WERI-Rb-1 (cell line): ENCODE measurements around the gene CAPS.
"Not testable (repeated sequence)": the region's sequence is repeated elsewhere in the genome, so short reads cannot be mapped to it uniquely, and the experiment has no call there.

Experiments
- DNase-seq: peaks from one replicate; pipeline ENCODE4 v3.0.0-alpha.2; 2020
- H3K27ac ChIP-seq: fragments of 250-450 bp; sonication (Bioruptor Pico); 2 replicates; pipeline ENCODE4 v1.5.1; 2020; ENCODE audit warnings: mild to moderate bottlenecking, moderate library complexity
- H3K27me3 ChIP-seq: fragments of 250-450 bp; sonication (Bioruptor Pico); 2 replicates; pipeline ENCODE4 v1.5.1; 2021; ENCODE audit warnings: mild to moderate bottlenecking, low read depth, moderate library complexity; ENCODE audit not compliant: insufficient read depth, severe bottlenecking
- H3K36me3 ChIP-seq: fragments of 250-450 bp; sonication (Bioruptor Pico); 2 replicates; pipeline ENCODE4 v1.5.1; 2020; ENCODE audit warnings: mild to moderate bottlenecking, moderate library complexity
- H3K4me3 ChIP-seq: 2 replicates; pipeline ENCODE4 v1.5.1; 2011; ENCODE audit warnings: low read depth, mild to moderate bottlenecking, control low read depth, low read length
- H3K9me3 ChIP-seq: fragments of 250-450 bp; sonication (Bioruptor Pico); 2 replicates; pipeline ENCODE4 v1.5.1; 2021; ENCODE audit warnings: mild to moderate bottlenecking, moderate library complexity; ENCODE audit not compliant: severe bottlenecking
- CTCF ChIP-seq: IDR thresholded peaks from 2 replicates; pipeline ENCODE4 v1.5.1; 2011; ENCODE audit warnings: low read depth, mild to moderate bottlenecking, control low read depth, inconsistent platforms, low read length

Gene CAPS

GRCh38 chr19:5961969-5962945 is 48.2 kb downstream of the CAPS start:
- no peak for DNase-seq
- no peak for TF ChIP-seq CTCF
- Histone ChIP-seq H3K9me3 (no peaks in the 10 kb centered on the region), H3K27ac (no peak overlapping the region), H3K36me3 (peaks cover 28% of the 10 kb centered on the region), H3K4me3 (no peak overlapping the region), H3K27me3 (no peaks in the 10 kb centered on the region)

GRCh38 chr19:5963259-5963658 is 49.2 kb downstream of the CAPS start:
- DNase-seq = peak; percentile 23
- H3K9me3 ChIP-seq, H3K27ac ChIP-seq, H3K27me3 ChIP-seq, H3K4me3 ChIP-seq: not testable (repeated sequence)
- H3K36me3 ChIP-seq = peaks cover 32% of the 10 kb centered on the region

- H3K36me3 ChIP-seq = peaks cover 34% of the 10 kb centered on the region
- H3K27ac ChIP-seq = no peak overlapping the region
Observed at GRCh38 chr19:5963855-5964254, 49.8 kb downstream of the CAPS start.

GRCh38 chr19:5964816-5965565 is 50.9 kb downstream of the CAPS start:
- no peak overlapping the region for H3K27ac ChIP-seq
- DNase-seq = no peak
- no peak for TF ChIP-seq CTCF
- H3K4me3 ChIP-seq = no peak overlapping the region
- H3K36me3 ChIP-seq = peaks cover 44% of the 10 kb centered on the region
- H3K9me3 ChIP-seq = no peaks in the 10 kb centered on the region
- no peaks in the 10 kb centered on the region for H3K27me3 ChIP-seq

More at GRCh38 chr19:5963855-5964254, 49.8 kb downstream of the CAPS start:
- Histone ChIP-seq H3K27me3 (no peaks in the 10 kb centered on the region), H3K4me3 (no peak overlapping the region), H3K9me3 (no peaks in the 10 kb centered on the region)
- DNase-seq = no peak
- TF ChIP-seq CTCF = no peak
